Stimulated activated CD4-positive, alpha-beta T cell treated with anti-CD3 and anti-CD28 coated beads, Interleukin-12 subunit alpha, Interleukin-12 subunit beta, amount 100 ng/mL, for 48 hours (primary cell): ENCODE measurements around the gene IYD.

Experiments used
- DNase-seq, 3 donors: peaks; one replicate each; pipeline ENCODE4 v3.0.0-alpha.2; 2020; ENCODE audit warnings: low read depth in 2 of 3, low spot score in 1 of 3

Gene IYD

DNA sequence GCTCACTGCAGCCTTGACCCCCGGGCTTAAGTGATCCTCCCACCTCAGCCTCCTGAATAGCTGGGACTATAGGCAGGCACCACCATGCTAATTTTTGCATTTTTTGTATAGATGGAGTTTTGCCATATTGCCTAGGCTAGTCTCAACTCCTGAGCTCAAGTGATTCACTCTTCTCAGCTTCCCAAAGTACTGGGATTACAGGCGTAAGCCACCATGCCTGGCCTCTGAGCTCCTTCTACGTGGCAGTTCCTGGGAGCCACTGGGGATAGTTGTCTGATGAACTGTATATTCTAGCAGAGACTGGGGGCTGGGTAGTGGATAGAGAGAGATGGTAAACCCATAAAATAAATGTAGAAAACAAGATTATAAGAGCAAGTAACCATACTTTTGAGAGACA is 26.1 kb downstream of the IYD start:
- DNase-seq = no peak

DNA sequence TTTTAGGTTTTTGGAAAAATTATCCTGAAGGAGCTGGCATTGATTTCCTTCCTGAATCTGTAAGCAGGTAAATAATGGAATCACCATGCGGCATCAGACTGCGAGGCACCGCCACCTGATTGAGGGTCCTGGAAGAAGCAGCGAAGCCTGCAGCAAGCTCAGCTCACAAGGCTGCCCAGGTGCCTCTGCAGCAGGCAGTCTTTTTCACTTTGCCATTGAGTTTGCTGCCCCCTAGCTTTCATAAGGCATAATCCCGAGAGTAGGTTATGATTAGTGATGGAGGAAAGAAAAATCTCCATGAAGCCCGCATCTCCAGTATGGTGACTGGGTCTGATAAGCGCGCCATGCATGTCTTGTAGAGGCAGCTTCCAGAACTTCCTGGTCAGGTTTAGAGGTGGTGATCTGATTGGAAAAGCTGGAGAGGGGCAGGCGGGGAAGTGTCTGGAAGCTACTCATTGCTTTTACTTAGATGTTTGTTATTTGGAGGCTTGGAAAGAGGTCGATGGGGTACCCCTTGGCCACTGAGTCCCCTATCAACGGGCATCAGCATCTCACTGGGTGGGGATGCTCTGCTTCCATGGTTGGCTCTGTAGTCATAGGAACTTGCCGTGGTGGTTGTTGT is 26.7 kb downstream of the IYD start:
- peak in 2 of 3 donors; percentile 7 to 34 for DNase-seq

DNA sequence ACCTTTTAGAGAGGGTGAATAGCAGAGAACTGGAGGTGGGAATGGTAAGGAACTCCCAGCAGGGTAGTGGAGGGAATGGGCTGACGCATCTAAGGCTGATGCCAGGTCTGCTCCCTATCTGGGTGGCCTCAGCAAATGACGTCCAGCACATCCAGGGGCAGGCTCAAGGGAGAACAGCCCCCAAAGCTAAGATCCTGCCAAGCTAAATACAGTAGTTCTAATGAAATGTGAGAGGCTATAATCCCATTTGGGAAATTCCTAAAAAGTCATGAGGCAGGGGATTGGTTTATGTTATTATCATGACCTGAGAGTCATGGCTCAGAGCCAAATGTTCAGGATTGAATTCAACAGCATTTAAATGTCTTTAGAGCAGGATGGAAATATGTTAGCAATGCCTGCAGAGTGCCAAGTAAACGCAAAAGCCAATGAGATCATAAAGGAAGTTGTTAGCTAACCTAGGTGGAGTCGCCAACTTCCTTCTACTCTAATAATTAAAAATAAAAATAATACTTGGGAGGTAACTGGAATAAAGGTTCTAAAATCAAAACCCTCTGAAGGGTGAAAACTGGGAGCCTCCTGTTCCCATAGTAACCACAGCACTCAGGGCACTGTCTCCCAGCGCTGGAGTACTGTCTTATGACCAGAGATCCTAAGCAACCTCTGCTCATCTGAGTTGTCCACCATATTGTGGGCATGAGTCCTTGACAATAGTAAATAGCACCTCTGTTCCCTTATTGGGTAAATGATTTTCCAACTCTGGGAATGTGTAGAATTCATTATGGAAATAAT is 34.8 kb downstream of the IYD start:
- DNase-seq = no peak

DNA sequence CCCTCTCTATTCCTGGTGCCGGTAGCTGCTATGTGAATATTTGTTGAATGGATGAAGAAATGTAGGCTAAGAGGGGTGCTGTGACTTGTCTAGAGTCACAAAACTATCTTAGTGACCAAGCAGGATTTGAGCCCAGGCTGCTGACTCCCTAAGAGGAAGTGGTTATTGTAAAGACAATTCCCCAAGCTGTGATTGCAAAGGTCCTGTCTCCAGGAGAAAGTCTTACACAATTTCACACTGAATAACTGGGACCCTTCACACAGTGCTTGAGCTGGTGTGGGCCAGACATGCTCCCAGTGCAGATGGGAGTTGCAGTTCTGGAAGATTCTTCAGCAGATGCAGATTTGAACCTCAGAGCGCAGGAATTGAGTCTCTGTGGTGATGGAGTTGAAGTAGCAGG is 38.1 kb downstream of the IYD start:
- no peak for DNase-seq

DNA sequence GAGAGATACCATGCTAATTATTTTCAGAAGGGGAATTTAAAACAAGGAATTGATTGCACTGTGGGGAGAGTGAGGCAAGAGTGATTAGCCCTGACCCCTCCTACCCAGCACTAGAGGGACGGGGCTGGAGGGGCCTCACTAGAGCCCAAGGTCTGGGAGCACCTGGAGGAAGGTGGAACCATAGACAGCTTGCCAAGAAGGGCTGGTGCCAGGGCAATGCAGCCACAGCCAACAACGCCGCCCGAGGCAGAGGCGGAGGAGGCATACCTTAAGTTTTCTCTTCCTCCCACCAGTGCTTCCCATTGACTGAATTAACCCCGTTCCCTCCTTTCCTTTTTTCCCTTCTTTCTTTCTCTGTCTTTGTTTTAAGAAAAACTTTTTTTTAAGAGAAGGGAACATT is 40.0 kb downstream of the IYD start:
- DNase-seq = no peak

DNA sequence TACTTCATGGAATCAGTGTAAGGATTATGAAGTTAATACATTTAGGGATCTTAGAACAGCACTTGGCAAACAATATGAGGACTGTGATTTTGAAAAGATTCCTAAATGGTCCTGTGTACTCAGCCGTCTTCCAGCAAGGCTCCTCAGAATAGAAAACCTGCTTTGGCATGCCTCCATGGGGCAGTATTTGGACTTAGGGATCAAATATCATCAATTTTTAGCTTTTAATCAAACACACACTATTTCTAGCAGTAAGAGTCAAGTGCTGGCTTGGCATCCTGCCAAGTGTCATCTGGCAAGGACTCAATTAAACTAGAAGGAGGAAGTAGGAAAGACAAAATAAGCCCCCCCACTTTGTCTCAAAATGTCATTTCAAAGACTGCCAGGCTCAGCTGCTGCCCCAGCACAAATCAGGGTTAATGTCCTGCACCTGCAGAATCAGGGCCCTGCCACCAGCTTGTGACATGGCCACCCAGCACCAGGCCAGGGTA is 40.8 kb downstream of the IYD start:
- DNase-seq = no peak

DNA sequence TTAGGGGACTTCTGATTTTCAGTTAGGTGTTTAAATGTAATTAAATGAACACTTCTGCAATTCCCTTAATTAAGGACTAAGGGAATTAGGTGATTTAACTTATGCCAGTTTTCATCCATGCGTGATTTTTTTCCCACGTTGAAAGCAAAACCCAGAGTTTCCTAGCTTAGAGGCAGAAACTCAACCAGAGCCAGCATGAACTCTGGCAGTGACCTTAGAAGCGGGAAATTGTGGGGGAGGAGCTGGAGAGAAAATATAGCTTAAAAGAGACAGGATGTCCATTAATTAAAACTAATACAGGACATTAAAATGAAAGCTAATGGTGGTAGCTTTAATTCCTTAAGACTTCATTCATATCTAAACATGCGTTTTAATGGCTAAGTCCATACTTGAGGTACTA is 41.6 kb downstream of the IYD start:
- no peak for DNase-seq

DNA sequence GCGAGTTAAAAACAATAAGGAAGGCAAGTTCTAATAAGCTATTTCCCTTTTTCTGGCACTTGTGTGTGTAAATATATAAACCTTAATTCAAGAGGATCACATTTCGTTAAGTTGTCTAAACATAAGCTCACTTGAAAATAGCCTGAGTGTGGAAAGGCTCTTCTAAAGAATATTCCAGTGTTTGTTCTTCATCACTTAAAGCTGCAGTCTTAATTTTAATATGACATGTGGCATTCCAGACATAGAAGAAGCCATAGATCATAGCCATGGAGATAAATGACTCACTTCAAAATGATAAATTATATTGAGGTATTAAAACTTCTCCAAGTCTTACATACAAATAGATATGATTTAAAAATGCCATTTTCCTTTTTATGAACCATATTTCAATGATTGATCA is 42.1 kb downstream of the IYD start:
- DNase-seq = no peak

DNA sequence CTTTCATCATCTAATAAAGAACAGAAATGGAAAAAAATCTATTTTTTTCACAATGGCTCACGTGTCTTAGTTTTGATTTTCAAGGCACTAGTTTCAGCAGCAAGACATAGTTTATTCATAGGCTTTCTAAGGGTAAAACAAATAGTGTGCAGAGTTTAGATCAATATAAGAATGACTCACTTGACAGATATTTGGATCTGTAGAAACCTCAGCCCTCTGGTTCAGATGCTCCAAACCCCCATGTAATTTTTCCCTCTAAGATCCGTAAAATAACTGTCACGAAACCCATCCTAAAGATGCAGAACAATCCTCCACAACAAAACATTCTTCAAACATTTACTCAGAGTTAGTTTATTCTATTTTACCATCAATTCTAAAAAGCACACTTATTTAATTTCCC is 43.4 kb downstream of the IYD start:
- DNase-seq = no peak

DNA sequence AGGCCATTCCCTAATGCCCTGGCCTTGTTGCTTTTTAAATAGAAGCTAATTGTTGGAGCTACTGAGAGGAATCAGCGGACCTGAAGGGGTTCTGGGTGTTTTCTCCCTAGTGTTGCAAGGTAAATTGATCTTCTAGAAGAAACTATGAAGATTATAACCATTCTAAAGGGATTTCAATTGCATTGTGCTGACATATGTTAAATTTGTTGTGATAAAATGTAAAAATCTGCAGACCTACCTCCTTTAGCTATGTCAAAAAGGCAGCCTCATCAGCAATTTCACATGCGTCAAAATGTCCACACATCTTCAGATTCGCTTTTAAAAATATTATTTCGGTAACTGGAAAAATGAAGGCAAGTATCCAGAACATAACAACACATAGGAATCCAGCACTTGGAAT is 44.4 kb downstream of the IYD start:
- DNase-seq = no peak

DNA sequence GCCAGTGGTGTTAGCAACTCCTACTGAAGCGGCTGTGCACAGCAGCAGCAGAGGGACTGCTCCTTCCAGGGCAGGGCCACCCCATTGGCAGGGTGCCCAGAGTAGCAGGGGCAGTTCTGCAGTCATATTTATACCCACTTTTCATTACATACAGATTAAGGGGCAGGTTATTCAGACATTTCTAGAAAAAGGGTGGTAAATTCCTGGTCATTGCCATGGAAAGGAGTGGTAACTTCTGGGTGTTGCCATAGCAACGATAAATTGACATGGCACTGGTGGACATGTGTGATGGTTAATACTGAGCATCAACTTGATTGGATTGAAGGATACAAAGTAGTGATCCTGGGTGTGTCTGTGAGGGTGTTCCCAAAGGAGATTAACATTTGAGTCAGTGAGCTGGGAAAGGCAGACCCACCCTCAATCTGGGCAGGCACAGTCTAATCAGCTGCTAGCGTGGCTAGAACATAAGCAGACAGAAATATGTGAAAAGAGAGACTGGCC is 45.0 kb downstream of the IYD start:
- DNase-seq = no peak

DNA sequence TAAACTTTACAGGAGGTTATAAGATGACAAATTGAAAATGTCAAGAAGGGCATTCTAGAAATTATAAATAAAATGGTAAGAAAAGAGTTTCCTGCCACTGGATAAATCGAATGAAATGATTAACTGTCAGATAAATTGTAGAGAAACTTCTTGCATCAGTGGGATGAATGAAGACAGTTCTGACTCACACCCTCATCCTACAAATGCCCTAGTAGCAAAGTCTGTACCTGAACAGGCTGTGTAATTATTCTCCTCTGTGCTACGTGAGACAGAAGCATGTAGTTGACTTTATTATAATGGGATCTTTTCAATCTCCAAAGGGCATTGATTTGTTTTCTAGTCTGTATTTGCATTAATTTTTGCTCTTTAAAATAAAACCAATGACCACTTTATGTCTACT is 47.3 kb downstream of the IYD start:
- DNase-seq = no peak

DNA sequence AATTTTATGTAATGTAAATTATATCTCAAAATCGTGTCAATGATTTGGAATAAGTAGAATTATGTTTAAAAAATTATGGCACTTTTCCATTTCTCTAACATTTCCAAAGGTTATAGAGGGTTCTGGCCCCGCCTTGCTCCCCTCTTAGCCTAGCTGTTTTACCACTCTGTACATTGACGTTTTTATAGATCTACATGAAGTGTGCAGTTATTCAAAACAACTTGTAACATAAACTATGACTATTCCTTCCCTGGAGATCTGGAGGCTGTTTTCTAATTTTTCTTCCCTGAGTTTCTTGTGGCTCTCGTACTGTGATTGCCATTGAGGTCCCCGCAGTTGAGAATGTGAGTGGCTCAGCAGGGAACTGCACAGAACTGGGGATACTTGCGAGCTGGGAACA is 48.4 kb downstream of the IYD start:
- DNase-seq = no peak

DNA sequence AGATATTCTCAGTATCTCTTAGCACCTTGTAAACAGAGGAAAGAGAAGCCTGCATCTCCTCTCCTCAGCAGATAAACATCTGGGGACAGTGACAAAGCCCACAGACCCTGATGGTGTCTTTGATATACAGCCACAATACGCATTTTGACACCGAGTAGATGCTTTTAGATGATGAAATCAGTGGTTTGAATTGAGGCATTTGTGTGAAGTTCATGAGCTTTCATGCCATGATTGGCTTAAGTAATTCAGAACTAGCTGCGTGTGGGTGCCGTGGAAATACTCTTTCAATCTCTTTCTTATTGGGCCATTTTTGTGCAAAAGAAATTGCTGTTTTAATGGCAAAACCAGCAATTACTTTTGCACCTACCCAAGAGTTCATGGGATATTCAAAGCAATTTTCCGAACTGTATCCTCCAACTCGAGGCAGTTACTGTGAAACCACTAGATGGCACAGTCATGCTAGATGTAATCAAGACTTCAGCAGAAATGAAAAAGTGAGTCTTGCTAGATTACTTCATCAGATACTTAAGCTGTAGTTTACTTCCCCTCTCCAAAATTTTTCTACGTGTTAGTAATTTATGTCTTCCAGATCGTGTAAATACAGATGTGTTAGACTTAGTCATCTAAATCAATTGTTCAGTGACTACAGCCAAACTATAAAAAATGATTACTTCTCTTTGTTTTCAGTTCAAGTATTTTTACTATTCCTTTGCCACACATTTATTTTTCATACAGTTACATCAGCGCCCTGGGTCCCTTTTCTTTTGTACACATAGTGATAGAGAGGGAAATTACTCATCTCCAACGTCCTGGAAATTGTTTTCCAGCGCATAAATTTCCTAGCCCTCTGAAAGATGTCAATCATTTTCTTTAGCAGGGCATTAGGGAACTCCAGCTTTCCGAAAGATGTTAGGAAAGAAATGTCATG is 49.4 kb downstream of the IYD start:
- peak in 1 of 3 donors; percentile 27 for DNase-seq

DNA sequence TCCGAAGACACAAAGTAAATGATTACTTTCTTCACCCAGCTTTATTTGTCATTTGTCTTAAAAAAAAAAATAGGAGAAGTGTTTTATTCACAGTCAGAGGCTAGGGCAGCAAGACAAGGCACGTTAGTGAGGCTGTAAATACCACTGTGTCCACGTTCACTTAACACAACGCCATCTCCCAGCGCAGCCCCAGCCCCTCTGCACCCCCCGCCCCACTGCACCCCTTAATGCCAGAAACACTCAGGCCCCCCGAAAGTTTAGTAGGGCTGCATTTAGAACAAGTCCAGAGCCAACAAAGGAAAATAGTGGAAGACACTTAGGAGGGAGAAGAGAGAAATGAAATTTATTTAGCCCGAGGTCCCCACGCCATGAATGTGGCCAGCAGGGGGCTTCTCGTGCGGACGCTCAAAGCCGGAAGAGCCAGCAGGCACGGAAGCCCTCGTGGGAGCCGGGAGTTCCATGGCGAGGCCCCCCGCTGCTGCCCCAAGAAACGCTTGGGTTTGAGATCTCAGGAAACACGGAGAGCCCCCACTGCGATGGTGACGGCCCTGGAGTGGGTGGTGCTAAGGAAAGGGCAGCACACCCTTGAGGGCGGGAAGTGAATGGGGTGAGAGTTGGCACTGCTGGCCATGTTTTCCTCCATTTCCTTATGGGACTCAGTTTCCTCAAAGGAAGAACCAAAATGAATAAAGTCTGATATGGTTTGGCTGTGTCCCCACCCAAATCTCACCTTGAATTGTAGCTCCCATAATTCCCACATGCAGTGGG is 50.2 kb downstream of the IYD start:
- DNase-seq = peak in 2 of 3 donors; percentile 37 to 48

DNA sequence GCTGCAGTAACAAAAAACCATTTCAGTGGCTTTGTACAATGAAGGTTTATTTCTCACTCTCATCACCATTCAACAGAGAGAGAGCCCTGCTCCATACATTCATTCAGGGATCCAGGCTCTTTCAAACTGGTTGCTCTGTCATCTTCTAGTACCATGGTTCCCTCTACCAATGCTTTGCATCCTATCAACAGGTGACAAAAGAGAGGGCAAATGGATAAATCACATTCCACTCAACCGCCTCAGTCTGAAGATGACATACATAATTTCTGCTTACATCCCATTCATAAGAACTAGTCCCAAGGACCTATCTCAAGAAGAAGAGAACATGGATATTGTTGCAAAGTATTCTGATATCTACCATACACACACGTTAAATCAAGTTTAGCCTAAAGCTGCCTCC is 51.6 kb downstream of the IYD start:
- no peak for DNase-seq

DNA sequence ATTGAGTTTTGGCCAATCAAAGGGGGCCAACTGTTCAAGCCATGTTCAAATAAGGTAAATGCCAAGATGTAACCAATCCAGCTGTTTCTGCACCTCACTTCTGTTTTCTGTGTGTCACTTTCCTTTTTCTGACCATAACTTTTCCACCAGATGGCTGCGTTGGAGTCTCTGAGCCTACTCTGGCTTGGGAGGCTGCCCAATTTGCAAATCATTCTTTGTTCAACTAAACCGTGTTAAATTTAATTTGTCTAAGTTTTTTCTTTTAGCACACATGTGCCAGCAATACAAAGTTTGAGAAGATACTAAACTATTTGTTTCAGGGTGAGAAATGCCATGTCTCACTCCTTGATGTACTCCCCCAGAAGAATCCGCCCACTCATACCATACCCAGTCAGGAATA is 52.1 kb downstream of the IYD start:
- no peak for DNase-seq

DNA sequence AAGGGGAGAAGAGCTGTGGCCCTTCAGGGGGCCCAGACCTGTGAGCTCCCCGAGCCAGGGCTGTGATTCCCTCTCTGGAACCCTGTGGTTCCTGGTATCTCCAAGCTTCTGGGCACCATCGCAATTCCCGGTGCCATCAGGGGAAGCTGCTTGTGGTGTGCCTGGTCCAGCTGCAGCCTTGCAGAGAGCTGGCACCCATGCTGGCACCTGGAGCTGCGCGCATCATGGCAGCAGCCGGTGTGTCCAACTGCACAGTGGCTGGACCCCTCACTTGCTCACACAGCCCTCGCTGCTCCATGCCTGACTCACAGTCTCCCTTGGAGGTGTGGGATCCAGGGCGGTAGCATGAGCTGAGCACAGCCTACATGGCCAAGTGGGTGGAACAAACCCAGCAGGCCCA is 56.7 kb downstream of the IYD start:
- DNase-seq = no peak

DNA sequence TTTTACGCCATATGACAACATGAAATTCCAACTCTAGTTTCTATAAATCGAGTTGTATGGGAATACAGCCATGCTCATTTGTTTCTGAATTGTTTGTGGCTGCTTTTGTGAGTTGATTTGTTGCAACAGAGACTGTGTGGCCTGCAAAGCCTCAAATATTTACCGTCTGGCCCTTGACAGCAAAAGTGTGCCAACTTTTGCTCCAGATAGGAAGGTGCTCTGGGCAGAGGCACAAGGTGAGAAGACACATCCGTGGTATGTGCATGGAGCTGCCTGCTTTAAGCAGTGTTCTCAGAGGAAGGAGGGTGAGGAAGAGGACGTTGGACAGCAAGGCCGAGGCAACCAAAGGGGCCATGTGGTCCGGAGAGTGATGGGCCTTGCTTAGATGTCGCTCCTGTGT is 57.4 kb downstream of the IYD start:
- DNase-seq = no peak

DNA sequence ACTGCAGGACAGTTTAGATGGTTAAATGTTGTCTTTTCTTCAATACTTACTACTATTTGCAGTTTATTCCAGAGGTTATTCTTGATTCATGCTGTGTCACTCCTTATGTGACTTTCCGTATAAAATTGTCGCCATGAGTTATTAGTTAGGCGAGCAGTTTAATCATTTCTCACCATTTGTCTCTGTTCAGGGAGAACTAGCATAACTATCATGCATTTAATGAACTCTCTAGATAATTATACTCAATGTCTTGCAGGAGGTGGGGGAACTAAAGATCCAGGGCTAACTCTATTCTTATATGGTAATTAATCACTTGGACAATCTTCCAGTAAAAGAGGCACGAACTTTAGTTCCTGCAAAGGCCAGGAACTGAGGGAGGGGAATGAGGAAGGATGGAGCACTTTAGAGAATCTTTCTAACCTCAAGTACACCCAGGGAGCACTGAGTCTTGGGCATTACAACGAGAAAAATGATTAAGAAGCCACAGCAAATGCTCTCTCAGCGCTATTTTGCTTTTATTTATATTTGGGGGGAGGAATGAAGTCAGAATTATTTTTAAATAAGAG is 58.3 kb downstream of the IYD start:
- no peak for DNase-seq

DNA sequence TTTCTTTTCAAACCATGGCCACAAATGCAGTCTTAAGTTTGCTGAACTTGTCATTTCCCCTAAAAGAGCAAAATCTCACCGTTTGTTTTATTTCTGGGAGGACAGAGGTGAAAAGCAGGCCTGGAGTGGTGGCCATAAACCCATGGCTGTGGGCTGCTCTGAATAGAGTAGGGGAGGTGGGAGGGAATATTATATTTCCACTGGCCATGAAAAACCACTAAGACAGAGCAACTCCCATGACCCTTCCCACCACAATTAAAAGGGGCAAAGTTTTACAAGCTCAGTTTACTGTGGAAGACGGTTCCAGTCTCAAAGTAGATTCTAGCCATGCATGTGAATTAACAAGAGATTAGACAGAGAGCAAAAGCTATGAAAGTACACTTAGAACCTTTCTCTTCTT is 59.0 kb downstream of the IYD start:
- DNase-seq = no peak
